Neural cell (in vitro differentiated cells): ENCODE measurements around the gene OBSL1. TPM values are rescaled to one million over a fixed set of nuclear protein-coding genes. Genes with fewer than 3 reads are reported as not detected.

ENCODE experiments used
- H2AFZ ChIP-seq: fragments of 200-600, 300-800 bp; sonication (generic), shearing (Covaris generic); 2 replicates; pipeline ENCODE4 v1.6.0; 2014; ENCODE audit warnings: low read depth, mild to moderate bottlenecking, antibody characterized with exemption, low read length, moderate library complexity
- H3F3A ChIP-seq: fragments of 200-600 bp; shearing (Covaris generic); 2 replicates; pipeline ENCODE4 v1.6.1; 2016; ENCODE audit warnings: mild to moderate bottlenecking, moderate library complexity, mixed read lengths, antibody characterized with exemption, low read length; ENCODE audit not compliant: insufficient read depth, poor library complexity, severe bottlenecking
- H3K27ac ChIP-seq: fragments of 200-600, 300-800 bp; sonication (generic), shearing (Covaris generic); 2 replicates; pipeline ENCODE4 v1.5.1; 2014; ENCODE audit warnings: mild to moderate bottlenecking, low read length, moderate library complexity
- H3K27me3 ChIP-seq: fragments of 300-800, 200-600 bp; sonication (generic), shearing (Covaris generic); 2 replicates; pipeline ENCODE4 v1.6.0; 2014; ENCODE audit warnings: mild to moderate bottlenecking, low read depth, low read length, moderate library complexity; ENCODE audit not compliant: insufficient read depth
- H3K36me3 ChIP-seq: fragments of 300-800, 200-600 bp; sonication (generic), shearing (Covaris generic); 2 replicates; pipeline ENCODE4 v1.5.1; 2014; ENCODE audit warnings: mild to moderate bottlenecking, antibody characterized with exemption, low read length, moderate library complexity; ENCODE audit not compliant: insufficient read depth
- H3K4me2 ChIP-seq: fragments of 300-800, 200-600 bp; sonication (generic), shearing (Covaris generic); 2 replicates; pipeline ENCODE4 v1.6.0; 2014; ENCODE audit warnings: mild to moderate bottlenecking, low read length
- H3K4me3 ChIP-seq: fragments of 300-800, 200-600 bp; sonication (generic), shearing (Covaris generic); 2 replicates; pipeline ENCODE4 v1.5.1; 2014; ENCODE audit warnings: mild to moderate bottlenecking, low read length, moderate library complexity
- H3K79me2 ChIP-seq: fragments of 200-600 bp; shearing (Covaris generic); replicated peaks from 2 replicates; pipeline ENCODE4 v1.6.0; 2014; ENCODE audit warnings: mild to moderate bottlenecking, low read length, moderate library complexity; ENCODE audit not compliant: insufficient read depth
- H3K9ac ChIP-seq: fragments of 300-800, 200-600 bp; sonication (generic), shearing (Covaris generic); 2 replicates; pipeline ENCODE4 v1.6.1; 2016; ENCODE audit warnings: mild to moderate bottlenecking, low read length, mixed read lengths
- H3K9me2 ChIP-seq: fragments of 200-600 bp; shearing (Covaris generic); 2 replicates; pipeline ENCODE4 v1.6.1; 2016; ENCODE audit warnings: mild to moderate bottlenecking, low read length, mixed read lengths; ENCODE audit not compliant: insufficient read depth
- H3K9me3 ChIP-seq: fragments of 200-600, 300-800 bp; sonication (generic), shearing (Covaris generic); 2 replicates; pipeline ENCODE4 v1.6.1; 2016; ENCODE audit warnings: mild to moderate bottlenecking, mixed run types, low read length, moderate library complexity, mixed read lengths
- H4K20me1 ChIP-seq: fragments of 200-600 bp; shearing (Covaris generic); 2 replicates; pipeline ENCODE4 v1.6.1; 2016; ENCODE audit warnings: mild to moderate bottlenecking, mixed run types; ENCODE audit not compliant: insufficient read depth
- CTCF ChIP-seq: fragments of 450-650 bp; IDR thresholded peaks from 2 replicates; pipeline ENCODE4 v1.5.1; 2014; ENCODE audit warnings: antibody characterized with exemption, mild to moderate bottlenecking, moderate library complexity; ENCODE audit not compliant: poor library complexity, severe bottlenecking
- EP300 ChIP-seq: fragments of 450-650 bp; conservative IDR thresholded peaks from 2 replicates; pipeline ENCODE4 v1.6.1; 2014; ENCODE audit warnings: antibody characterized with exemption, mild to moderate bottlenecking, moderate library complexity; ENCODE audit not compliant: poor library complexity, severe bottlenecking
- EZH2 ChIP-seq: fragments of 200-600, 300-800 bp; shearing (Covaris generic), sonication (generic); IDR thresholded peaks from 2 replicates; pipeline ENCODE4 v1.6.1; 2014; ENCODE audit warnings: antibody characterized with exemption, low read length, borderline replicate concordance, mild to moderate bottlenecking; ENCODE audit not compliant: insufficient read depth, poor library complexity, severe bottlenecking
- MXI1 ChIP-seq: fragments of 450-650 bp; conservative IDR thresholded peaks from 2 replicates; pipeline ENCODE4 v1.6.1; 2014; ENCODE audit warnings: antibody characterized with exemption, mild to moderate bottlenecking; ENCODE audit not compliant: poor library complexity, severe bottlenecking
- POLR2AphosphoS5 ChIP-seq: IDR thresholded peaks from 2 replicates; pipeline ENCODE4 v1.6.1; 2012
- RAD21 ChIP-seq: fragments of 450-650 bp; conservative IDR thresholded peaks from 2 replicates; pipeline ENCODE4 v1.6.1; 2014; ENCODE audit warnings: antibody characterized with exemption, mild to moderate bottlenecking, moderate library complexity
- REST ChIP-seq: IDR thresholded peaks from 2 replicates; pipeline ENCODE4 v1.6.1; 2012; ENCODE audit warnings: borderline replicate concordance
- SMC3 ChIP-seq: fragments of 450-650 bp; conservative IDR thresholded peaks from 2 replicates; pipeline ENCODE4 v1.6.1; 2014; ENCODE audit warnings: antibody characterized with exemption, mild to moderate bottlenecking, moderate library complexity; ENCODE audit not compliant: poor library complexity
- TAF1 ChIP-seq: IDR thresholded peaks from 2 replicates; pipeline ENCODE4 v1.6.1; 2012; ENCODE audit warnings: low read depth
- polyA plus RNA-seq: library from polyadenylated mRNA; depleted of rRNA; stranded (reverse); fragments of >200 nt; gene quantifications from 2 replicates; pipeline ENCODE4 v1.2.3, GENCODE V29; 2014

OBSL1 gene
- polyA plus RNA-seq, 1 donor from 2014 or later, result 59.7 TPM

- Histone ChIP-seq H3K79me2 (no peaks in the 10 kb centered on the region), H3K9ac (no peak overlapping the region), H3K27ac (no peak overlapping the region), H3K27me3 (peaks cover 3% of the 10 kb centered on the region), H2AFZ (no peak overlapping the region), H3K9me3 (no peaks in the 10 kb centered on the region), H3K4me2 (no peak overlapping the region), H3K4me3 (peak overlapping the region; percentile 80), H3K9me2 (no peaks in the 10 kb centered on the region), H4K20me1 (no peaks in the 10 kb centered on the region), H3K36me3 (no peaks in the 10 kb centered on the region), H3F3A (no peaks in the 10 kb centered on the region)
- TF ChIP-seq SMC3 (no peak), POLR2AphosphoS5 (no peak), MXI1 (no peak), EZH2 (no peak)
Observed at GRCh38 chr2:219553463-219553963, 17.8 kb downstream of the OBSL1 start.

- no peaks in the 10 kb centered on the region for H3K36me3 ChIP-seq
- H3K27me3 ChIP-seq, result peaks cover 3% of the 10 kb centered on the region
- H4K20me1 ChIP-seq, result no peaks in the 10 kb centered on the region
- no peaks in the 10 kb centered on the region for H3F3A ChIP-seq
- H3K4me2 ChIP-seq, result peak overlapping the region; percentile 51
- no peaks in the 10 kb centered on the region for H3K9me2 ChIP-seq
- H3K27ac ChIP-seq, result no peak overlapping the region
- peak overlapping the region; percentile 80 for H3K4me3 ChIP-seq
- no peaks in the 10 kb centered on the region for H3K79me2 ChIP-seq
- H3K9ac ChIP-seq, result peak overlapping the region; percentile 53
- H2AFZ ChIP-seq, result no peak overlapping the region
- TF ChIP-seq MXI1 (no peak), CTCF (no peak), RAD21 (no peak), REST (no peak), EP300 (no peak), SMC3 (no peak), EZH2 (no peak)
- H3K9me3 ChIP-seq, result no peaks in the 10 kb centered on the region
Observed at GRCh38 chr2:219553168-219553417, 18.2 kb downstream of the OBSL1 start.

GRCh38 chr2:219552382-219553167 is 18.8 kb downstream of the OBSL1 start:
- H3K9me3 ChIP-seq, result no peaks in the 10 kb centered on the region
- peak overlapping the region; percentile 27 for H2AFZ ChIP-seq
- no peaks in the 10 kb centered on the region for H3K79me2 ChIP-seq
- H3K9ac ChIP-seq, result peak overlapping the region; percentile 53
- no peaks in the 10 kb centered on the region for H3K9me2 ChIP-seq
- H3K27me3 ChIP-seq, result peaks cover 3% of the 10 kb centered on the region
- peak; percentile 70 for TF ChIP-seq MXI1
- TF ChIP-seq TAF1, result no peak
- peak; percentile 31 for TF ChIP-seq POLR2AphosphoS5
- TF ChIP-seq EP300, result no peak
- TF ChIP-seq SMC3, result peak; percentile 17
- H3K4me2 ChIP-seq, result peak overlapping the region; percentile 51
- H3K4me3 ChIP-seq, result peak overlapping the region; percentile 80
- H4K20me1 ChIP-seq, result no peaks in the 10 kb centered on the region
- H3K36me3 ChIP-seq, result no peaks in the 10 kb centered on the region
- H3K27ac ChIP-seq, result no peak overlapping the region
- H3F3A ChIP-seq, result no peaks in the 10 kb centered on the region
